Neural cell (in vitro differentiated cells): Measurements from ENCODE around the gene RNF103. TPM values are rescaled to one million over a fixed set of nuclear protein-coding genes. Genes with fewer than 3 reads are reported as not detected.
"Not testable (repeated sequence)": the region's sequence is repeated elsewhere in the genome, so short reads cannot be mapped to it uniquely, and the experiment has no call there.

Experiments
- H2AFZ ChIP-seq: fragments of 200-600, 300-800 bp; sonication (generic), shearing (Covaris generic); 2 replicates; pipeline ENCODE4 v1.6.0; 2014; ENCODE audit warnings: low read depth, mild to moderate bottlenecking, antibody characterized with exemption, low read length, moderate library complexity
- H3F3A ChIP-seq: fragments of 200-600 bp; shearing (Covaris generic); 2 replicates; pipeline ENCODE4 v1.6.1; 2016; ENCODE audit warnings: mild to moderate bottlenecking, moderate library complexity, mixed read lengths, antibody characterized with exemption, low read length; ENCODE audit not compliant: insufficient read depth, poor library complexity, severe bottlenecking
- H3K27ac ChIP-seq: fragments of 200-600, 300-800 bp; sonication (generic), shearing (Covaris generic); 2 replicates; pipeline ENCODE4 v1.5.1; 2014; ENCODE audit warnings: mild to moderate bottlenecking, low read length, moderate library complexity
- H3K27me3 ChIP-seq: fragments of 300-800, 200-600 bp; sonication (generic), shearing (Covaris generic); 2 replicates; pipeline ENCODE4 v1.6.0; 2014; ENCODE audit warnings: mild to moderate bottlenecking, low read depth, low read length, moderate library complexity; ENCODE audit not compliant: insufficient read depth
- H3K36me3 ChIP-seq: fragments of 300-800, 200-600 bp; sonication (generic), shearing (Covaris generic); 2 replicates; pipeline ENCODE4 v1.5.1; 2014; ENCODE audit warnings: mild to moderate bottlenecking, antibody characterized with exemption, low read length, moderate library complexity; ENCODE audit not compliant: insufficient read depth
- H3K4me2 ChIP-seq: fragments of 300-800, 200-600 bp; sonication (generic), shearing (Covaris generic); 2 replicates; pipeline ENCODE4 v1.6.0; 2014; ENCODE audit warnings: mild to moderate bottlenecking, low read length
- H3K4me3 ChIP-seq: fragments of 300-800, 200-600 bp; sonication (generic), shearing (Covaris generic); 2 replicates; pipeline ENCODE4 v1.5.1; 2014; ENCODE audit warnings: mild to moderate bottlenecking, low read length, moderate library complexity
- H3K79me2 ChIP-seq: fragments of 200-600 bp; shearing (Covaris generic); replicated peaks from 2 replicates; pipeline ENCODE4 v1.6.0; 2014; ENCODE audit warnings: mild to moderate bottlenecking, low read length, moderate library complexity; ENCODE audit not compliant: insufficient read depth
- H3K9ac ChIP-seq: fragments of 300-800, 200-600 bp; sonication (generic), shearing (Covaris generic); 2 replicates; pipeline ENCODE4 v1.6.1; 2016; ENCODE audit warnings: mild to moderate bottlenecking, low read length, mixed read lengths
- H3K9me2 ChIP-seq: fragments of 200-600 bp; shearing (Covaris generic); 2 replicates; pipeline ENCODE4 v1.6.1; 2016; ENCODE audit warnings: mild to moderate bottlenecking, low read length, mixed read lengths; ENCODE audit not compliant: insufficient read depth
- H3K9me3 ChIP-seq: fragments of 200-600, 300-800 bp; sonication (generic), shearing (Covaris generic); 2 replicates; pipeline ENCODE4 v1.6.1; 2016; ENCODE audit warnings: mild to moderate bottlenecking, mixed run types, low read length, moderate library complexity, mixed read lengths
- H4K20me1 ChIP-seq: fragments of 200-600 bp; shearing (Covaris generic); 2 replicates; pipeline ENCODE4 v1.6.1; 2016; ENCODE audit warnings: mild to moderate bottlenecking, mixed run types; ENCODE audit not compliant: insufficient read depth
- CTCF ChIP-seq: fragments of 450-650 bp; IDR thresholded peaks from 2 replicates; pipeline ENCODE4 v1.5.1; 2014; ENCODE audit warnings: antibody characterized with exemption, mild to moderate bottlenecking, moderate library complexity; ENCODE audit not compliant: poor library complexity, severe bottlenecking
- EP300 ChIP-seq: fragments of 450-650 bp; conservative IDR thresholded peaks from 2 replicates; pipeline ENCODE4 v1.6.1; 2014; ENCODE audit warnings: antibody characterized with exemption, mild to moderate bottlenecking, moderate library complexity; ENCODE audit not compliant: poor library complexity, severe bottlenecking
- EZH2 ChIP-seq: fragments of 200-600, 300-800 bp; shearing (Covaris generic), sonication (generic); IDR thresholded peaks from 2 replicates; pipeline ENCODE4 v1.6.1; 2014; ENCODE audit warnings: antibody characterized with exemption, low read length, borderline replicate concordance, mild to moderate bottlenecking; ENCODE audit not compliant: insufficient read depth, poor library complexity, severe bottlenecking
- MXI1 ChIP-seq: fragments of 450-650 bp; conservative IDR thresholded peaks from 2 replicates; pipeline ENCODE4 v1.6.1; 2014; ENCODE audit warnings: antibody characterized with exemption, mild to moderate bottlenecking; ENCODE audit not compliant: poor library complexity, severe bottlenecking
- POLR2AphosphoS5 ChIP-seq: IDR thresholded peaks from 2 replicates; pipeline ENCODE4 v1.6.1; 2012
- RAD21 ChIP-seq: fragments of 450-650 bp; conservative IDR thresholded peaks from 2 replicates; pipeline ENCODE4 v1.6.1; 2014; ENCODE audit warnings: antibody characterized with exemption, mild to moderate bottlenecking, moderate library complexity
- REST ChIP-seq: IDR thresholded peaks from 2 replicates; pipeline ENCODE4 v1.6.1; 2012; ENCODE audit warnings: borderline replicate concordance
- SMC3 ChIP-seq: fragments of 450-650 bp; conservative IDR thresholded peaks from 2 replicates; pipeline ENCODE4 v1.6.1; 2014; ENCODE audit warnings: antibody characterized with exemption, mild to moderate bottlenecking, moderate library complexity; ENCODE audit not compliant: poor library complexity
- TAF1 ChIP-seq: IDR thresholded peaks from 2 replicates; pipeline ENCODE4 v1.6.1; 2012; ENCODE audit warnings: low read depth
- polyA plus RNA-seq: library from polyadenylated mRNA; depleted of rRNA; stranded (reverse); fragments of >200 nt; gene quantifications from 2 replicates; pipeline ENCODE4 v1.2.3, GENCODE V29; 2014

Gene RNF103
- polyA plus RNA-seq, 1 donor from 2014 or later = 24.1 TPM

GRCh38 chr2:86672027-86672545, 48.4 kb upstream of the RNF103 start:
- no peak overlapping the region for H2AFZ ChIP-seq
- no peak for TF ChIP-seq MXI1
- TF ChIP-seq TAF1 = no peak
- TF ChIP-seq RAD21 = no peak
- TF ChIP-seq POLR2AphosphoS5 = no peak
- no peak for TF ChIP-seq EZH2
- no peak for TF ChIP-seq EP300
- no peak for TF ChIP-seq SMC3
- TF ChIP-seq CTCF = no peak
- no peak for TF ChIP-seq REST
- no peaks in the 10 kb centered on the region for H4K20me1 ChIP-seq
- H3K79me2 ChIP-seq = no peaks in the 10 kb centered on the region
- no peaks in the 10 kb centered on the region for H3K36me3 ChIP-seq
- no peak overlapping the region for H3K9ac ChIP-seq
- no peaks in the 10 kb centered on the region for H3F3A ChIP-seq
- H3K27me3 ChIP-seq = no peaks in the 10 kb centered on the region
- H3K27ac ChIP-seq = no peak overlapping the region
- H3K4me3 ChIP-seq = no peak overlapping the region
- no peak overlapping the region for H3K4me2 ChIP-seq
- H3K9me2 ChIP-seq = no peaks in the 10 kb centered on the region
- no peaks in the 10 kb centered on the region for H3K9me3 ChIP-seq

GRCh38 chr2:86671337-86671981, 47.8 kb upstream of the RNF103 start:
- Histone ChIP-seq H3K9ac (no peak overlapping the region), H3K9me3 (no peaks in the 10 kb centered on the region), H3K27ac (no peak overlapping the region), H3K36me3 (no peaks in the 10 kb centered on the region), H3K4me3 (no peak overlapping the region), H3K4me2 (no peak overlapping the region), H3K9me2 (no peaks in the 10 kb centered on the region), H4K20me1 (no peaks in the 10 kb centered on the region), H2AFZ (no peak overlapping the region), H3K79me2 (no peaks in the 10 kb centered on the region), H3F3A (no peaks in the 10 kb centered on the region), H3K27me3 (no peaks in the 10 kb centered on the region)
- TF ChIP-seq TAF1 (no peak), SMC3 (no peak)

GRCh38 chr2:86669323-86669722, 45.7 kb upstream of the RNF103 start:
- H4K20me1 ChIP-seq, H3K79me2 ChIP-seq, H3K36me3 ChIP-seq, H3K27me3 ChIP-seq, H3K9me2 ChIP-seq, H3K9ac ChIP-seq, H3F3A ChIP-seq, H2AFZ ChIP-seq, H3K4me2 ChIP-seq, H3K27ac ChIP-seq, H3K9me3 ChIP-seq, H3K4me3 ChIP-seq: not testable (repeated sequence)
